Uterus (tissue), 4 donors: ENCODE measurements around the gene TMEM109. TPM values are rescaled to one million over a fixed set of nuclear protein-coding genes. Genes with fewer than 3 reads are reported as not detected.

ENCODE experiments used
- DNase-seq, 2 donors: peaks; one replicate each; pipeline ENCODE4 v3.0.0-alpha.2; 2019 to 2020
- H3K27ac ChIP-seq, 2 donors: fragments of 200-600 bp; sonication (generic); 1 replicate in 1 of 2; 2 replicates in 1 of 2; pipeline ENCODE4 v1.5.1; 2016 to 2018
- H3K27me3 ChIP-seq, 2 donors: fragments of 200-600 bp; sonication (generic); one replicate each; pipeline ENCODE4 v1.5.1; 2018 to 2019; ENCODE audit warnings: control low read depth in 1 of 2
- H3K36me3 ChIP-seq, 2 donors: fragments of 200-600 bp; sonication (generic); one replicate each; pipeline ENCODE4 v1.5.1; 2019; ENCODE audit warnings: control low read depth in 1 of 2
- H3K4me1 ChIP-seq, 2 donors: fragments of 200-600 bp; sonication (generic); one replicate each; pipeline ENCODE4 v1.5.1; 2018 to 2019; ENCODE audit warnings: control low read depth in 1 of 2
- H3K4me3 ChIP-seq, 2 donors: fragments of 200-600 bp; sonication (generic); 1 replicate in 1 of 2; 2 replicates in 1 of 2; pipeline ENCODE4 v1.5.1; 2018 to 2019; ENCODE audit warnings: mild to moderate bottlenecking in 1 of 2
- H3K9me3 ChIP-seq, 2 donors: fragments of 200-600 bp; sonication (generic); one replicate each; pipeline ENCODE4 v1.5.1; 2019; ENCODE audit warnings: control low read depth in 1 of 2
- POLR2A ChIP-seq, 2 donors: fragments of 450-650 bp; IDR thresholded peaks; one replicate each; pipeline ENCODE4 v1.6.1; 2016; ENCODE audit warnings: antibody characterized with exemption in 2 of 2, mild to moderate bottlenecking in 1 of 2, moderate library complexity in 1 of 2
- intact Hi-C: fragments of 100-400 bp; cut with DNase I; formaldehyde crosslinking; loops from one replicate; pipeline ENCODE4 v1.15.1; 2023; ENCODE audit warnings: low total_unique reads
- total RNA-seq, 4 donors: library from RNA; depleted of rRNA in 3 of 4; stranded (reverse); fragments of >200 nt in 3 of 4; gene quantifications; one replicate each; pipeline versions ENCODE4 v1.1.0 to v1.2.4, GENCODE V29; 2014 to 2023
- TF ChIP-seq, protein P1 (sequence below), 4 experiments: fragments of 200-600 bp in 2 of 4; fragments of 450-650 bp in 2 of 4; sonication (generic) in 2 of 4; IDR thresholded peaks; one replicate each; pipeline ENCODE4 v1.5.1; 2016 to 2019; ENCODE audit warnings: antibody characterized with exemption in 4 of 4, mild to moderate bottlenecking in 2 of 4, moderate library complexity in 1 of 4
- donor health status: DM: yes; HTN: yes; CAD: no.

Gene TMEM109
- total RNA-seq, 4 donors from 2014 or later, result 37.1 to 155 (median 75.3) TPM

DNA sequence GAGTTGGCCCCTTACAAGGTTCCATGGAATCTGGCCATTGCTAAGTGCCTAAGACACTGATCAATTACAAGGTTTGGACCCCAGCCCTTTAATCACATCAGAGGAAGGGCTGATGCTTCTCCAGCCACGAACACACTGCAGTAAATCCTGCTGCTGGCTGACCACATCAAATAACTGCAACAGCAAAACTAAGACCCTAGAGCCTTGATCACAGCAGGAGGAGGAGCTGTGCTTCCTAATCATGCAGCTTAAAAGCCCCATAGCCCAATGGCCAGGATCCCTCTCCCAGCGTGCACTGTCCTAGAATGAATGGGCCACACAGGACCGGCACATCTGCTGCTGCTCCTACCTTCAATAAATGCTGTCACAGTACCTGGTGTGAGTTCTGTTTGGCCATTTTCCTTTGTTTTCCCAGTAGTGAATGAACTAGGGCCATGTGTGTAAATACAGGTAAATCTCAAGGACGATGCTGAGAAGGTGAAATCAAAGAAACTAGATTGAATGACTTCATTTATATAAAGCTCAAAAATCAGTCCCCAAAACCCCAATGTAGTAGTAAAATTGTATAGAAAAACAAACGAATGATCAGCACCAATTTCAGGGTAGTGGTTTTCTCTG lies 33.9 kb upstream of the TMEM109 start:
- no peak overlapping the region for H3K4me3 ChIP-seq
- TF ChIP-seq POLR2A (IDR thresholded peaks at IDR 0.05), result no peak
- TF ChIP-seq, protein P1, sequence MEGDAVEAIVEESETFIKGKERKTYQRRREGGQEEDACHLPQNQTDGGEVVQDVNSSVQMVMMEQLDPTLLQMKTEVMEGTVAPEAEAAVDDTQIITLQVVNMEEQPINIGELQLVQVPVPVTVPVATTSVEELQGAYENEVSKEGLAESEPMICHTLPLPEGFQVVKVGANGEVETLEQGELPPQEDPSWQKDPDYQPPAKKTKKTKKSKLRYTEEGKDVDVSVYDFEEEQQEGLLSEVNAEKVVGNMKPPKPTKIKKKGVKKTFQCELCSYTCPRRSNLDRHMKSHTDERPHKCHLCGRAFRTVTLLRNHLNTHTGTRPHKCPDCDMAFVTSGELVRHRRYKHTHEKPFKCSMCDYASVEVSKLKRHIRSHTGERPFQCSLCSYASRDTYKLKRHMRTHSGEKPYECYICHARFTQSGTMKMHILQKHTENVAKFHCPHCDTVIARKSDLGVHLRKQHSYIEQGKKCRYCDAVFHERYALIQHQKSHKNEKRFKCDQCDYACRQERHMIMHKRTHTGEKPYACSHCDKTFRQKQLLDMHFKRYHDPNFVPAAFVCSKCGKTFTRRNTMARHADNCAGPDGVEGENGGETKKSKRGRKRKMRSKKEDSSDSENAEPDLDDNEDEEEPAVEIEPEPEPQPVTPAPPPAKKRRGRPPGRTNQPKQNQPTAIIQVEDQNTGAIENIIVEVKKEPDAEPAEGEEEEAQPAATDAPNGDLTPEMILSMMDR (IDR thresholded peaks at IDR 0.05), result no peak
- H3K27ac ChIP-seq, result no peak overlapping the region
- peak in 1 of 2 donors; percentile 1 for DNase-seq
- H3K4me1 ChIP-seq, result no peaks in the 10 kb centered on the region
- intact Hi-C loops, result no loop called here
- H3K27me3 ChIP-seq, result no peaks in the 10 kb centered on the region
- no peaks in the 10 kb centered on the region for H3K36me3 ChIP-seq
- H3K9me3 ChIP-seq, result no peaks in the 10 kb centered on the region

DNA sequence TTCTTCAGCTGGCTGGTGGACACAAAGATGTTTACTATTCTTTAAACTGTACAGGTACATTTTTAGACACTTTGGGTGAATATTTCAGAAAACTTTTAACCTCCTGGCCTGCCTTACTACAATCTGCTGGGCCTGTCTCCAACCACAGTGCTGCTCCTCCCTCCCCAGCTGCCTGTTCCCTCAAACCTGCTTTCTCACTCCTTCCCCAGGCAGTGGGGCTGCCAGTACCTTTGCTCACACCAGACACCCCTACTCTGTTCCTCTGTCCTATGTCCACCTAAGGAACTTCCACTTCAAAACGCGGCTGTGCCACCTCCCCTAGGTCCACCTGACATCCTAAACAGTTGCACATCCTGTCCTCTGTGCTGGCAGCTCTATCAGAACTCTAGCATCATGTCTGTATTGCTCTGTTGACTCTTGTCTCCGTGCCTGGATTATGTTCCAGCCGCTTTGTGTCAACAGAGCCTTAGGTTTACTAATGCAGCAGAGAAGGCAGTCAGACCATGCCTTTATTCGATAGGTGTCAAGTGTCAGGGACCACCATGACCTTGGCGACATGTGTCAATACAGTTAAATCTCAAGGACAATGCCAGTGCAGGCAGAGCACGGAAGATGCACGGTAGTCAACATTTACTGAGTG lies 33.2 kb upstream of the TMEM109 start:
- no peaks in the 10 kb centered on the region for H3K4me1 ChIP-seq
- intact Hi-C loops, result no loop called here

DNA sequence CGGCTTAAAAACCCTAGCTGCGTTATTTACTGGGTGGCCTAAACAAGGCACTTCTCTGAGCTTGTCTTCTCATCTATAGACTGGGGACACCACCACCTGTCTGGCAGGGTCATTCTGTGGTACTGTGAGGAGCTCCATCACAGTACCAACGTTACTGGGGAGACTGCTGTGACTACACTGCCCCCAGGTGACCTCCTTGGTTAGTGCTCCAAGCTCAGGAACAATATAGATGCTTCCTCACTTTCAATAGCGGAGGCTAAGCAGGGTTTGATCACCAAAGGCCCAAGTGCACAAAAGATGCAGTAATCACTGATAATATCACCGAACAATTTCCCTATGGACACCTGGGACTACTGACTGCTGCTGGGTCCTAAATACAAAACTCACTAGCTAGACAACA lies 26.4 kb upstream of the TMEM109 start:
- no peaks in the 10 kb centered on the region for H3K36me3 ChIP-seq

More for the DNA sequence above, 33.2 kb upstream of the TMEM109 start:
- TF ChIP-seq, protein P1 (IDR thresholded peaks at IDR 0.05), result no peak
- TF ChIP-seq POLR2A (IDR thresholded peaks at IDR 0.05), result no peak
- no peaks in the 10 kb centered on the region for H3K9me3 ChIP-seq
- no peak overlapping the region for H3K4me3 ChIP-seq
- peak in 1 of 2 donors; percentile 9 for DNase-seq
- H3K27me3 ChIP-seq, result no peaks in the 10 kb centered on the region
- H3K27ac ChIP-seq, result no peak overlapping the region
- H3K36me3 ChIP-seq, result no peaks in the 10 kb centered on the region

DNA sequence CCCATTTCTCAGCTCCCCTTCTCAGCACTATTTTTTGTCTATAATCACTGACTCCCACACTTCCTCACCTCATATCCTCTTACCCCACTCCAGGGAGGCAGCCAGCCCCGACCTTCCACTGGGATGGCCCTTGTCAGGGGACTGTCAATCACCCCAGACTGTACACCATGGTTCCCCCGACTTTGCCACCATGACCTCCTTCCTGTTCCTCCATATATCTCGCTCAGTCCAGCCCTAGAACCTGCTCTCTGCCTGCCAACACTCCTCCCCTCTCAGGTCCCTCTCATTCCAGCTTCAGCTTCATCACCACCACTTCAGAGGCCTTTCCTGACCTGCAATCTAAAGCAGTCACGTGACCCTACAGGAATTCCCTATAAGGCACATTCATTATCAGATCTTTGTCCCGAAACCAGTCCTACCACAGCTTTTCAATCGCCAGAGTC lies 24.1 kb upstream of the TMEM109 start:
- H3K4me1 ChIP-seq, result no peaks in the 10 kb centered on the region
- H3K4me3 ChIP-seq, result no peak overlapping the region
- no peaks in the 10 kb centered on the region for H3K36me3 ChIP-seq
- intact Hi-C loops, result no loop called here
- H3K27me3 ChIP-seq, result no peaks in the 10 kb centered on the region
- no peaks in the 10 kb centered on the region for H3K9me3 ChIP-seq
- peak in 1 of 2 donors; percentile 5 for DNase-seq
- no peak overlapping the region for H3K27ac ChIP-seq
- TF ChIP-seq, protein P1 (IDR thresholded peaks at IDR 0.05), result no peak
- TF ChIP-seq POLR2A (IDR thresholded peaks at IDR 0.05), result no peak

More for the DNA sequence above, 26.4 kb upstream of the TMEM109 start:
- Histone ChIP-seq H3K9me3 (no peaks in the 10 kb centered on the region), H3K27ac (no peak overlapping the region), H3K4me1 (no peaks in the 10 kb centered on the region), H3K4me3 (no peak overlapping the region), H3K27me3 (no peaks in the 10 kb centered on the region)
- TF ChIP-seq, protein P1 (IDR thresholded peaks at IDR 0.05), result peak in 1 of 4 experiments; percentile 41
- no peak for TF ChIP-seq POLR2A (IDR thresholded peaks at IDR 0.05)
- intact Hi-C loops, result no loop called here
- peak in 1 of 2 donors; percentile 10 for DNase-seq

DNA sequence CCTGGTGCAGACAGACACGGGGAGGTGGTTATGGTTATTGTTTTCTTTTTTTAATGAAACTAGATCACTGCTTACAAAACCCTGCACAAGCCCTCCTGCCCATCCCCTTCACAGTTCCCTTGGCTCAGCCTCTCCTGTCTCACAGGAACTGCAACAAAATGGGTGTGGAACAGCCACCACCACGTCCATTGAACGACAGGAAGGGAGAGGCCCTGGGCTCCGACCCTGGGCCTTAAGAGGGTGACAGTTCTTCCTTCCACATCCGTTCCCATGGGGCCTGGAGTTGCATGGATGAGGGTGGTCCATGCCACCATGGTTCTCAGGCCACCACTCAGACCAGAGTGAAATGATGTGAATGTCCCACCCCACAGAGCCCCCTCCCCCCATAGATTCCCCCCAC lies 23.3 kb upstream of the TMEM109 start:
- peak in 1 of 2 donors; percentile 11 for DNase-seq
- H3K36me3 ChIP-seq, result no peaks in the 10 kb centered on the region
- H3K27me3 ChIP-seq, result no peaks in the 10 kb centered on the region
- TF ChIP-seq POLR2A (IDR thresholded peaks at IDR 0.05), result no peak
- TF ChIP-seq, protein P1 (IDR thresholded peaks at IDR 0.05), result no peak
- intact Hi-C loops, result no loop called here
- H3K4me1 ChIP-seq, result no peaks in the 10 kb centered on the region
- no peak overlapping the region for H3K27ac ChIP-seq
- H3K4me3 ChIP-seq, result no peak overlapping the region
- no peaks in the 10 kb centered on the region for H3K9me3 ChIP-seq
